ENCODE data around the gene FAF2.

FAF2 gene

DNA sequence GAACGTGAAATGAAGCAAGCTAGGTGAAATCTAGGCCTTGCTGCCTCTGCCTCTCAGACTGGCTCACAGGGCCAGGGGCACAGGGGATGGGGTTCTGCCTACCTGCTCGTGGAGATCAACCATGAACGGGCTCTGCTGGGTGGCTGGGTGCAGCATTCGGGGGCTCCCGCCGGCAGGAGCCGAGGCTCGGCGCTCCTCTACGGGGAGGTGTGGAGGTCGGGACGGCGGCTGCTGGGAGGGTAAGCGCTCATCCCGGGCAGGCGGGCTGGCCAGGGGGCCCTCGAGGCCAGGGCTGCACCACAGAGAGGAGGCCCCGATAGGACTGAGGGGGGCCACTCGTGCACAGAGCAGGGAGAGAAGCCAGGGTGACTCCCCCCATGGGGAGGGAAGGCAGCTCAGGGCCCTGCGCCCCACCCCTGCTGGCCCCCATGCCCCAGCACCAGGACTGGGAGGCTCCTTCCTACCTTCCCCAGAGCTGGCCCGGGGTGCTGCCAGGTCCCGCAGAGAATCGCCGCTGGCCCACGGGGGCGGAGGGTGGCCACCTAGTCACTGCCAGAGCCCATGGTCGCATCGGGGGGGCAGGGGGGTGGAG is 83.8 kb downstream of the FAF2 start:
- DNase-seq (ENCODE audit: low spot score): no peak

GRCh38 chr5:176532795-176533194 is 84.6 kb downstream of the FAF2 start:
- no peak for DNase-seq (ENCODE audit: low spot score)

DNA sequence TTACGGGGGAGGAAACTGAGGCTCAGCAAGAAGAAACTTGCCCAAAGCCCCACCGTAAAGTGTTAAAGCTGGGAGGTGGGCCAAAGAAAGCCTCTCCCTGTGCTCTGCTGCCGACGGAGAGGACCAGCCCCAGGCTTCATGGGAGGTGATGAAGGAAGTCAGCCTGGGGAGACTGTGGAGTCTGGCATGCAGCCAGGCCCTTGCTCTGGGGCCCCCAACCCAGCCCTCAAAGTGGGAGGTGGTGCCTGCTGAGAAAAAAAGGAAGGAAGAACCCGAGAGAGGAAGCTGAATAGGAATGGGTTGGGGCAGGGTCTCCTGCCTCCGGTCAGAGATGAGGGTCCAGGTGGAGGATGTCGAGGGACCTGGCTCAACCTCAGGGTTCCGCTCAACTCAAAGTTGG is 85.2 kb downstream of the FAF2 start:
- DNase-seq (ENCODE audit: low spot score): peak; percentile 62

DNA sequence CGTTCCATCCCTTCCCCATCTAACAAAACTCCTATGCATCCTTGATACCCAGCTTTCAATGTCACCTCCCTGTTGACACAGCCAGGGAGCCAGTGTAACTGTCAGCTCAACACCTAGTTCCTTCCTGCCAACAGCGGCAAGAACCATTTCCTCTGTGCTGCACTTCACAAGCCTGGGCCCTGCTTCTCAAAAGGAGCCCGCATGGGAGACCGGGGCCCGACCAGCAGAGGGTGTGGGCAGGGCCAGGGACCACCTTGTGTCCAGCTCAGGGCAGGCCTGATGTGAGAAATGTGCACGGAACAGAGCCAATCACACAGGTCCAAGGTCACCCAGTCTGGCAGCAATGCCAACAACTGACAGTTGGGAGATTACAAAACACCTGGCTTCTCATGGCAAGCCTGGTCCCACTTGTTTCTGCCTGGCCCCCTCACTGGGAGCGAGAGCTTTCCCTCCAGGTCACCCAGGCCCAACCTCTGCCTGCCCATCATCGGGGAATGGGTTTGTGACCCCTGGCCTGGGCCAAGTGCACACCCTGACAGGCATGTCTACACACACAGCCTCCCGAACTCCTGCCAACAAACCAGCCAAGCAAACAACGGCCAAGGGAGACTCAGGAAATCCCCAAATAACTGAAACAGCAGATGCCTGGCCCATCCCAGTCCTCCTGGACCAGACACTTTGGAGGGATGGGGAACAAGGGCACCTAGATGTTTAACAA is 85.9 kb downstream of the FAF2 start:
- peak; percentile 33 for DNase-seq (ENCODE audit: low spot score)

- no peak for DNase-seq (ENCODE audit: low spot score)
These were observed 86.5 kb downstream of the FAF2 start for GRCh38 chr5:176534640-176535039.

GRCh38 chr5:176535101-176535663 is 87.0 kb downstream of the FAF2 start:
- peak; percentile 54 for DNase-seq (ENCODE audit: low spot score)

DNA sequence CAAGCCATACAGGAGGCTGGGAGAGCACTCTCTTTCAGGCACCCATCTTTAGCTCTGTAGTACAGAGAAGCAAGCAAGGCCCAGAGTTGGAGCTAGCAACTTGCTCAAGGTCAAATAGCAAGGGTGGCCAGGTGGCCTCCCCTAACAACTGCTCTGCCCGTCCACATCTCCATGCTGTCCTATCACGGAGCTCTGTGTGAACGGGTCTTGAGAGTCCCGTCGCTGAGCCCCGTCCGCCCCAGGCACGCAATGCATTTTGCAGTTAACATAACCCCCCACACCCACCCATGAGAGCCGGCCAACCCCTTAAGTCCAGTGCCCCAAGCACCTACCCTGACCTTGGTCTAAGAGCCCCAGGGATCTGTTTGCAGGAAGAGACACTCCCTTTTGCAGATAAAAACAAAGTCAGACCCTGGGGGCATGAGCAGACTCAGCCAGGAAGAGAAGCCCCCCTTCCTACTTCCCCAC is 87.5 kb downstream of the FAF2 start:
- no peak for DNase-seq (ENCODE audit: low spot score)

GRCh38 chr5:176536132-176536901 is 88.1 kb downstream of the FAF2 start:
- DNase-seq (ENCODE audit: low spot score): peak; percentile 76

- DNase-seq (ENCODE audit: low spot score): peak; percentile 97
These were observed 88.8 kb downstream of the FAF2 start, which contains the start of gene RNF44 for GRCh38 chr5:176536902-176537553. RNF44 (minus strand) TSS chr5:176537402; CDS start chr5:176532472, 4,930 bp downstream.

DNA sequence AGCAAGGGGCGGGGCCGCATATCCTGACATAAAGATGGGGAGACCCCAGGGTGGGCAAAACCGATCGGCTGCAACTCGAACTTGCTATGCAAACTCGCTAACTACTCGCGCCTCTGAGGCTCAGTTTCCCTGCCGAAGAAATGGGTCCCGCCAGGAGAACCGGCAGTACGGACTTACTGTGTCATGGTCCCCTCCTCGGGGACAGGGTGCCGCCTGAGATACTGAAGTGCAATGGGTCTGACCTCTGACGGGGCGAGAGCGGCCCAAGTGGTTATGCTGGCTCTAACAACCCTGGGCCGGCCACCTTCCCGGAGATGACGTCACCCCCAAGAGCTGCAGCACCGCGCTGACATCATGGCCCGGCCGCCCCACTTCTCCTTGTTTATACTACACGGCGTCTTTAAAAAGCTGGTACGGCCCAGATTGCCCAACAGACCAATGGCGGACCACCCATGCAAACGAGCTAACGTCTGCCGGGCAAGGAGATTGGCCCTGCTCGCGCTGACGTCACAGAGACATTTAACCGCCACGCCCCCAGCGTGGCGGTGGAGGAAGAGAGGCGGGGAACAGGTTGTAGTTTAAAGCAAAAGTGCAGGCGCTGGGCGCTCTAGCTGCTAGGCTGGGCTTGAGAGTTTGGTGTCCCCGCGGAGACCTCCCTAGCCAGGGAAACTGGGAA is 89.5 kb downstream of the FAF2 start:
- peak; percentile 100 for DNase-seq (ENCODE audit: low spot score)

DNA sequence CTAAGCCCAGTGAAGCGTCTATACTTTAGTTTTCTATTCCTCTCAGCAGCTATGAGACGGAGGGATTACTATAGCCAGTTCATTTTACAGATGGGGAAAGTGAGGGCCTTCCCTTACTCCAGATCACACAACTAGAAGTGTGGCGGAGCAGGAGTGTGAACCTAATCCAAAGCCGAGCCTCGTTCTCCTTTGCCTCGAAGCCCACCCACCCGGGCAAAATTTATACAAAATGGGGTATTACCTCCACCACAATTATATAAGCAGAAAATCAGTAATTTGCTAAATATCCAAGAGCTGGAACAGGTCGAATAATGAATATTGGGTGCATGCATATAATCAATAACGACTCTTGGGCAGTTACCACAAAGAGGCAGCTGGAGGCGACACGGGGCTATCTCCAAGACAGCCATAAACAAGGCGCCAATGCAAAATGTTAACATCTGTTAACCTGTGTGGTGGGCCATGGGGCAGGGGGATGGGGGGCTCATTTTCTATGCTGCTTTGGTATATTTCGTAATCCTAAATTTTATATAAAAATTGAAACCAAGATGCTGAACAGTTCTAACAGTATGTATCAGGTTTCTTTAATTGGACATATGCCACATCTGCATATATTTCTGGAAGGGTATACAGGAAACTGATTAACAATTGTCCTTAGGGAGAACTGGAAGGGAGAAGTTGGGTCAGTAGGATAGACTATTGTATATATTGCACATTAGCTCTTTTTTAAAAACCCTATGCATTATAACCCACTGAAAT is 90.2 kb downstream of the FAF2 start:
- DNase-seq (ENCODE audit: low spot score): no peak

DNA sequence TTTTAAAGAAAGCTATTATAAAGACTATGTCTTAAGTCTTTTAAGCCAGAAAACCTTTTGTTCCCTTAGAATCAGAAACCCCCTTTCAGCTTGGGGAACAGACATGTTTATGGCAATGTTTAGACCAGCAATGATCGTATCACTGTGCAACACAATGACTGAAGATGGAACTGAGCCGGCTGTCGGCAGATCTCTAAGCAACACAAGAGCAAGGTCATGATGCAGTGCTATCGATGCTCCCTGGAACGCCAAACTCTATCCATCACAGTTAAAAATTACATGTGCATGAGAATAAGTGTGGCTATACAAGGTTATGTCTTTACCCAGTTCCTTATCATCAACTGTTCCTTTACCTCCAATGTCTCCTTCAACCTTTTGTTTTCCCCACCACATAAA is 90.8 kb downstream of the FAF2 start:
- DNase-seq (ENCODE audit: low spot score): no peak

DNA sequence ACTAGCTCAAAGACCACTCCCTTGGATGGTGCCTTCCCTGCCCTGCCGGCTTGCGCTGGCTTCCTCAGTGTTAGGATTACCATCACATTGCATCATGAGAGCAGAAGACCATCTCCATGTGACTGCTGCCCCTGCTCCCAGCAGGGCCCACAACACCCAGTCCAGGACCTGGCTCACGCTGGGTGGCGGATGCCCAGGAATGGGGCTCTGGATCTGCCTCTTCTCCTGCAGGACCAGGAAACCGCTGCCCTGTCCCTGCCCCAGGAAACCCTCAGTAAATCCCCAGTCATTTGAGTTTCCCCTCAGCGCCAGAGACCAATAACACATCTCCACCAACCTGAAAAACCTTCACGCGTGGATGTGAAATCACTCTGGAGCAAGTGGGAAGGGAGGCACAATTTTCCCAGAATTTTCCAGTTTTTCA is 92.3 kb downstream of the FAF2 start:
- no peak for DNase-seq (ENCODE audit: low spot score)

- DNase-seq (ENCODE audit: low spot score): no peak
These were observed 92.8 kb downstream of the FAF2 start for GRCh38 chr5:176540956-176541337.

GRCh38 chr5:176541338-176542134 is 93.4 kb downstream of the FAF2 start:
- no peak for DNase-seq (ENCODE audit: low spot score)

GRCh38 chr5:176542135-176542595 is 94.0 kb downstream of the FAF2 start:
- no peak for DNase-seq (ENCODE audit: low spot score)

- no peak for DNase-seq (ENCODE audit: low spot score)
These were observed 94.6 kb downstream of the FAF2 start for GRCh38 chr5:176542596-176543427.

GRCh38 chr5:176543428-176544182 is 95.4 kb downstream of the FAF2 start:
- no peak for DNase-seq (ENCODE audit: low spot score)

Data from pons (tissue), 1 donor.